GM23338 (cell line): Measurements from ENCODE around the gene NFATC3.

Experiments used
- EZH2 ChIP-seq: fragments of 200-600 bp; sonication (generic); IDR thresholded peaks from one replicate; pipeline ENCODE4 v1.8.0; 2017; ENCODE audit warnings: antibody characterized with exemption, mild to moderate bottlenecking, low read depth; ENCODE audit not compliant: unreplicated experiment
- EZH2phosphoT487 ChIP-seq: fragments of 200-600 bp; sonication (generic); IDR thresholded peaks from one replicate; pipeline ENCODE4 v1.8.1; 2018; ENCODE audit warnings: antibody characterized with exemption; ENCODE audit not compliant: unreplicated experiment
- NANOG ChIP-seq: IDR thresholded peaks from 2 replicates; pipeline ENCODE4 v1.6.1; 2016; ENCODE audit warnings: antibody characterized with exemption, borderline replicate concordance
- POLR2AphosphoS5 ChIP-seq: IDR thresholded peaks from 2 replicates; pipeline ENCODE4 v1.6.1; 2016; ENCODE audit warnings: antibody characterized with exemption, low read depth
- REST ChIP-seq: IDR thresholded peaks from one replicate; pipeline ENCODE4 v1.6.1; 2018; ENCODE audit warnings: antibody characterized with exemption; ENCODE audit not compliant: unreplicated experiment
- STAT1 ChIP-seq: IDR thresholded peaks from one replicate; pipeline ENCODE4 v1.6.1; 2016; ENCODE audit warnings: antibody characterized with exemption; ENCODE audit not compliant: unreplicated experiment
- ZNF114 ChIP-seq: fragments of 250-450 bp; sonication (Bioruptor Pico); IDR thresholded peaks from 2 replicates; pipeline ENCODE4 v1.5.0; 2020; ENCODE audit warnings: mild to moderate bottlenecking, moderate library complexity
- ZNF331 ChIP-seq: fragments of 250-450 bp; sonication (Bioruptor Pico); IDR thresholded peaks from 2 replicates; pipeline ENCODE4 v1.5.0; 2020; ENCODE audit warnings: low read depth, mild to moderate bottlenecking, moderate library complexity
- TF ChIP-seq, protein P1 (sequence below), 2 experiments: fragments of 200-600 bp in 1 of 2; sonication (generic) in 1 of 2; conservative IDR thresholded peaks; 2 replicates each; pipeline versions ENCODE4 v1.5.1 to v1.6.1; 2016 to 2017; ENCODE audit warnings: antibody characterized with exemption in 2 of 2, low read depth in 2 of 2, mild to moderate bottlenecking in 2 of 2, moderate library complexity in 1 of 2
- TF ChIP-seq, protein P2 (sequence below): IDR thresholded peaks from 2 replicates; pipeline ENCODE4 v1.6.1; 2016; ENCODE audit warnings: antibody characterized with exemption

GRCh38 chr16:68136515-68136914 lies 51.3 kb downstream of the NFATC3 start:
- TF ChIP-seq, protein P1, sequence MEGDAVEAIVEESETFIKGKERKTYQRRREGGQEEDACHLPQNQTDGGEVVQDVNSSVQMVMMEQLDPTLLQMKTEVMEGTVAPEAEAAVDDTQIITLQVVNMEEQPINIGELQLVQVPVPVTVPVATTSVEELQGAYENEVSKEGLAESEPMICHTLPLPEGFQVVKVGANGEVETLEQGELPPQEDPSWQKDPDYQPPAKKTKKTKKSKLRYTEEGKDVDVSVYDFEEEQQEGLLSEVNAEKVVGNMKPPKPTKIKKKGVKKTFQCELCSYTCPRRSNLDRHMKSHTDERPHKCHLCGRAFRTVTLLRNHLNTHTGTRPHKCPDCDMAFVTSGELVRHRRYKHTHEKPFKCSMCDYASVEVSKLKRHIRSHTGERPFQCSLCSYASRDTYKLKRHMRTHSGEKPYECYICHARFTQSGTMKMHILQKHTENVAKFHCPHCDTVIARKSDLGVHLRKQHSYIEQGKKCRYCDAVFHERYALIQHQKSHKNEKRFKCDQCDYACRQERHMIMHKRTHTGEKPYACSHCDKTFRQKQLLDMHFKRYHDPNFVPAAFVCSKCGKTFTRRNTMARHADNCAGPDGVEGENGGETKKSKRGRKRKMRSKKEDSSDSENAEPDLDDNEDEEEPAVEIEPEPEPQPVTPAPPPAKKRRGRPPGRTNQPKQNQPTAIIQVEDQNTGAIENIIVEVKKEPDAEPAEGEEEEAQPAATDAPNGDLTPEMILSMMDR (conservative IDR thresholded peaks at IDR 0.05; ENCODE audit: low read depth in 2 of 2), result no peak
- no peak for TF ChIP-seq EZH2
- TF ChIP-seq POLR2AphosphoS5, result no peak
- TF ChIP-seq REST, result no peak
- TF ChIP-seq NANOG, result no peak
- TF ChIP-seq EZH2phosphoT487, result no peak
- no peak for TF ChIP-seq STAT1
- TF ChIP-seq, protein P2, sequence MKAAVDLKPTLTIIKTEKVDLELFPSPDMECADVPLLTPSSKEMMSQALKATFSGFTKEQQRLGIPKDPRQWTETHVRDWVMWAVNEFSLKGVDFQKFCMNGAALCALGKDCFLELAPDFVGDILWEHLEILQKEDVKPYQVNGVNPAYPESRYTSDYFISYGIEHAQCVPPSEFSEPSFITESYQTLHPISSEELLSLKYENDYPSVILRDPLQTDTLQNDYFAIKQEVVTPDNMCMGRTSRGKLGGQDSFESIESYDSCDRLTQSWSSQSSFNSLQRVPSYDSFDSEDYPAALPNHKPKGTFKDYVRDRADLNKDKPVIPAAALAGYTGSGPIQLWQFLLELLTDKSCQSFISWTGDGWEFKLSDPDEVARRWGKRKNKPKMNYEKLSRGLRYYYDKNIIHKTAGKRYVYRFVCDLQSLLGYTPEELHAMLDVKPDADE, result no peak
- TF ChIP-seq ZNF114 (CRISPR knock-in tag), result no peak
- TF ChIP-seq ZNF331 (CRISPR knock-in tag), result no peak
